ENCODE results near the gene ADCK1.

DNA sequence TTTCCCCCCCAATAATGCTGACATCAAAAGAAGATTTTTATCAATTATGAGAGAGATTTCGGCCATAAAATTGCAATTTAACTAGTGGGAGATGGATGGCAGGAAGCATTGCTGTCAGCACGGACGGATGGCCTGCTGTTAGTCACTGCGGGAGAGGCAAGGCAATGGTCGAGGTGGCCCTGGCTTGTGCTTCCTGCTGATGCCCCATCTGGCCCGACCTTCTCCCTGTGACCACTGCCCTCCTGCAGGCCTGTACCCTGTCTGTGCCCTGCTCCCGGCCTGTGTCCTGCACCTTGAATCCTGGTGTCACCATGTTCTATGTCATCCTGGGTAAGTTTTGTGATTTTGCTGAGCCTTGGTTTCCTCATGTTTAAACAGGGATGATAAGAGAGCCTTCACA, 67.6 kb downstream of the ADCK1 start:
- TF ChIP-seq, protein P1, sequence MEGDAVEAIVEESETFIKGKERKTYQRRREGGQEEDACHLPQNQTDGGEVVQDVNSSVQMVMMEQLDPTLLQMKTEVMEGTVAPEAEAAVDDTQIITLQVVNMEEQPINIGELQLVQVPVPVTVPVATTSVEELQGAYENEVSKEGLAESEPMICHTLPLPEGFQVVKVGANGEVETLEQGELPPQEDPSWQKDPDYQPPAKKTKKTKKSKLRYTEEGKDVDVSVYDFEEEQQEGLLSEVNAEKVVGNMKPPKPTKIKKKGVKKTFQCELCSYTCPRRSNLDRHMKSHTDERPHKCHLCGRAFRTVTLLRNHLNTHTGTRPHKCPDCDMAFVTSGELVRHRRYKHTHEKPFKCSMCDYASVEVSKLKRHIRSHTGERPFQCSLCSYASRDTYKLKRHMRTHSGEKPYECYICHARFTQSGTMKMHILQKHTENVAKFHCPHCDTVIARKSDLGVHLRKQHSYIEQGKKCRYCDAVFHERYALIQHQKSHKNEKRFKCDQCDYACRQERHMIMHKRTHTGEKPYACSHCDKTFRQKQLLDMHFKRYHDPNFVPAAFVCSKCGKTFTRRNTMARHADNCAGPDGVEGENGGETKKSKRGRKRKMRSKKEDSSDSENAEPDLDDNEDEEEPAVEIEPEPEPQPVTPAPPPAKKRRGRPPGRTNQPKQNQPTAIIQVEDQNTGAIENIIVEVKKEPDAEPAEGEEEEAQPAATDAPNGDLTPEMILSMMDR (conservative IDR thresholded peaks at IDR 0.05): no peak
- no peak for TF ChIP-seq ZFX (IDR thresholded peaks at IDR 0.05)

All from C4-2B (cell line).